H9 (cell line): ENCODE results near the gene IL6R. TPM values are rescaled to one million over a fixed set of nuclear protein-coding genes. Genes with fewer than 3 reads are reported as not detected.
"Not testable (repeated sequence)": the region's sequence is repeated elsewhere in the genome, so short reads cannot be mapped to it uniquely, and the experiment has no call there.

Experiments
- DNase-seq: peaks from one replicate; pipeline ENCODE4 v3.0.0-alpha.2; 2017
- H2AFZ ChIP-seq: one replicate; pipeline ENCODE4 v1.6.1; 2013; ENCODE audit warnings: mild to moderate bottlenecking, low read length, control low read depth, moderate library complexity
- H2AK5ac ChIP-seq: 2 replicates; pipeline ENCODE4 v1.6.1; 2013; ENCODE audit warnings: low read length, control low read depth, mixed read lengths; ENCODE audit not compliant: insufficient read length
- H2BK120ac ChIP-seq: one replicate; pipeline ENCODE4 v1.6.1; 2013; ENCODE audit warnings: low read depth, mild to moderate bottlenecking, low read length, control low read depth, inconsistent platforms; ENCODE audit not compliant: poor library complexity, severe bottlenecking
- H2BK12ac ChIP-seq: 2 replicates; pipeline ENCODE4 v1.6.1; 2013; ENCODE audit warnings: low read length, control low read depth, mixed read lengths, low read depth; ENCODE audit not compliant: insufficient read length
- H2BK15ac ChIP-seq: 2 replicates; pipeline ENCODE4 v1.6.1; 2013; ENCODE audit warnings: low read depth, low read length, control low read depth
- H2BK20ac ChIP-seq: one replicate; pipeline ENCODE4 v1.6.1; 2013; ENCODE audit warnings: low read depth, mild to moderate bottlenecking, low read length, control low read depth, inconsistent platforms; ENCODE audit not compliant: poor library complexity, severe bottlenecking
- H2BK5ac ChIP-seq: 2 replicates; pipeline ENCODE4 v1.6.1; 2013; ENCODE audit warnings: low read length, control low read depth, mixed read lengths; ENCODE audit not compliant: insufficient read length
- H3K14ac ChIP-seq: 2 replicates; pipeline ENCODE4 v1.6.1; 2013; ENCODE audit warnings: low read length, control low read depth; ENCODE audit not compliant: insufficient read depth
- H3K18ac ChIP-seq: 2 replicates; pipeline ENCODE4 v1.6.1; 2013; ENCODE audit warnings: low read depth, mild to moderate bottlenecking, mixed read lengths, low read length, control low read depth; ENCODE audit not compliant: insufficient read length
- H3K23ac ChIP-seq: 2 replicates; pipeline ENCODE4 v1.6.1; 2013; ENCODE audit warnings: low read length, control low read depth, mixed read lengths, low read depth; ENCODE audit not compliant: insufficient read length
- H3K23me2 ChIP-seq: 2 replicates; pipeline ENCODE4 v1.6.1; 2013; ENCODE audit warnings: low read depth, mild to moderate bottlenecking, mixed read lengths, low read length, control low read depth; ENCODE audit not compliant: insufficient read length, poor library complexity, severe bottlenecking
- H3K27ac ChIP-seq: 2 replicates; pipeline ENCODE4 v1.5.1; 2013; ENCODE audit warnings: low read length, control low read depth, mixed read lengths, low read depth; ENCODE audit not compliant: insufficient read length
- H3K27me3 ChIP-seq: 2 replicates; pipeline ENCODE4 v1.6.1; 2013; ENCODE audit warnings: low read length, control low read depth, inconsistent platforms; ENCODE audit not compliant: insufficient read depth
- H3K4ac ChIP-seq: 2 replicates; pipeline ENCODE4 v1.6.1; 2013; ENCODE audit warnings: low read depth, mild to moderate bottlenecking, control low read depth, inconsistent platforms, low read length, moderate library complexity
- H3K4me1 ChIP-seq: 2 replicates; pipeline ENCODE4 v1.6.1; 2013; ENCODE audit warnings: low read length, control low read depth, inconsistent platforms; ENCODE audit not compliant: insufficient read depth
- H3K4me2 ChIP-seq: 2 replicates; pipeline ENCODE4 v1.6.1; 2013; ENCODE audit warnings: low read length, control low read depth, mixed read lengths; ENCODE audit not compliant: insufficient read length, insufficient read depth
- H3K56ac ChIP-seq: 2 replicates; pipeline ENCODE4 v1.6.1; 2013; ENCODE audit warnings: low read depth, mild to moderate bottlenecking, mixed read lengths, low read length, control low read depth; ENCODE audit not compliant: insufficient read length
- H3K79me1 ChIP-seq: 2 replicates; pipeline ENCODE4 v1.6.1; 2013; ENCODE audit warnings: low read depth, mild to moderate bottlenecking, moderate library complexity, low read length, control low read depth, inconsistent platforms; ENCODE audit not compliant: insufficient read depth, poor library complexity, severe bottlenecking
- H3K79me2 ChIP-seq: 2 replicates; pipeline ENCODE4 v1.6.1; 2013; ENCODE audit warnings: low read length, control low read depth, inconsistent platforms; ENCODE audit not compliant: insufficient read depth
- H3K9ac ChIP-seq: 2 replicates; pipeline ENCODE4 v1.6.1; 2013; ENCODE audit warnings: low read length, control low read depth, mixed read lengths; ENCODE audit not compliant: insufficient read length; ENCODE audit errors: extremely low read depth
- H3K9me3 ChIP-seq: one replicate; pipeline ENCODE4 v1.6.1; 2013; ENCODE audit warnings: low read depth, low read length, inconsistent platforms; ENCODE audit not compliant: control insufficient read depth
- H3T11ph ChIP-seq: one replicate; pipeline ENCODE4 v1.6.1; 2013; ENCODE audit warnings: mild to moderate bottlenecking, low read length, control low read depth, inconsistent platforms
- H4K20me1 ChIP-seq: one replicate; pipeline ENCODE4 v1.6.1; 2013; ENCODE audit not compliant: control insufficient read depth, insufficient read length, insufficient read depth
- H4K5ac ChIP-seq: 2 replicates; pipeline ENCODE4 v1.6.1; 2013; ENCODE audit warnings: low read depth, mild to moderate bottlenecking, mixed read lengths, low read length, control low read depth; ENCODE audit not compliant: insufficient read length
- H4K8ac ChIP-seq: replicated peaks from 2 replicates; pipeline ENCODE4 v1.6.1; 2013; ENCODE audit warnings: low read length, control low read depth, mixed read lengths, low read depth; ENCODE audit not compliant: insufficient read length
- H4K91ac ChIP-seq: 2 replicates; pipeline ENCODE4 v1.6.1; 2013; ENCODE audit warnings: low read depth, mild to moderate bottlenecking, moderate library complexity, mixed read lengths, low read length, control low read depth; ENCODE audit not compliant: insufficient read length
- H3K27ac Mint-ChIP-seq, 3 experiments: 2 replicates in 2 of 3; 3 replicates in 1 of 3; pipeline ENCODE4 v1.8.0; 2020 to 2021; ENCODE audit warnings: mixed read lengths in 3 of 3, mild to moderate bottlenecking in 1 of 3, moderate library complexity in 1 of 3
- H3K27me3 Mint-ChIP-seq: 2 replicates; pipeline ENCODE4 v1.8.0; 2021; ENCODE audit warnings: low read depth, mild to moderate bottlenecking, moderate library complexity, mixed read lengths
- H3K36me3 Mint-ChIP-seq, 3 experiments: 2 replicates in 2 of 3; 3 replicates in 1 of 3; pipeline ENCODE4 v1.8.0; 2020 to 2021; ENCODE audit warnings: low read depth in 3 of 3, mixed read lengths in 3 of 3; ENCODE audit not compliant: insufficient read depth in 1 of 3
- H3K4me1 Mint-ChIP-seq, 2 experiments: 2 replicates each; pipeline ENCODE4 v1.8.0; 2020; ENCODE audit warnings: mixed read lengths in 2 of 2
- H3K4me3 Mint-ChIP-seq, 2 experiments: 2 replicates in 1 of 2; 3 replicates in 1 of 2; pipeline ENCODE4 v1.8.0; 2020 to 2021; ENCODE audit warnings: mild to moderate bottlenecking in 2 of 2, mixed read lengths in 2 of 2, moderate library complexity in 1 of 2
- H3K9me3 Mint-ChIP-seq, 2 experiments: 2 replicates in 1 of 2; 3 replicates in 1 of 2; pipeline ENCODE4 v1.8.0; 2020; ENCODE audit warnings: mild to moderate bottlenecking in 2 of 2, mixed read lengths in 2 of 2, moderate library complexity in 1 of 2
- WGBS: extraction: QIAGEN DNeasy Blood & Tissue Kit; methylation state at CpG from one replicate; pipeline ENCODE4 v1.1.7; 2013; ENCODE audit warnings: missing lambda C conversion rate, low lambda C conversion rate, mixed read lengths; ENCODE audit not compliant: insufficient read length; ENCODE audit errors: extremely low coverage; 5-methylcytosine and 5-hydroxymethylcytosine counted together
- total RNA-seq: library from RNA; stranded (reverse); gene quantifications from 2 replicates; pipeline ENCODE4 v1.2.1, GENCODE V29; 2021
- TF ChIP-seq, protein P1 (sequence below): fragments of 200-600 bp; sonication (generic); conservative IDR thresholded peaks from 3 replicates; pipeline ENCODE4 v1.8.0; 2021; ENCODE audit warnings: antibody characterized with exemption, mild to moderate bottlenecking

IL6R gene
- total RNA-seq, 1 experiment from 2014 or later = 1.7 TPM

DNA sequence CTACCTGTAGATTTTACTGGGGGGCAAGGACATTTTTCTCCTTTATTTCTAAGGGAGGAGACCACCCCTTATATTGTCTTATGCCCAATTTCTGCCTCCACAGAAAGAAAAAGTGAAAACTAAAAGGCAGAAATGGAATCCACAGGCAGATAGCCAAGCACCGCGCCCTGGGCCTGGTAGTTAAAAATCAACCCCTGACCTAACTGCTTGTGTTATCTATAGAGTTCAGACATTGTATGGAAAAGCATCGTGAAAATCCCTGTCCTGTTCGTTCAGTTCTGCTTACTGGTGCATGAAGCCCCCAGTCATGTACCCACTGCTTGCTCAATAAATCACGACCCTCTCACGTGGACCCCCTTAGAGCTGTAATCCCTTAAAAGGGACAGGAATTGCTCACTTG is 33.7 kb upstream of the IL6R start:
- no peaks in the 10 kb centered on the region for H3K79me1 ChIP-seq
- no peaks in the 10 kb centered on the region for H3K79me2 ChIP-seq
- no peak overlapping the region for H2BK12ac ChIP-seq
- H4K5ac ChIP-seq = no peak overlapping the region
- H3K4ac ChIP-seq = no peak overlapping the region
- no peak overlapping the region for H2BK20ac ChIP-seq
- H2BK120ac ChIP-seq = no peak overlapping the region
- H3K56ac ChIP-seq = no peak overlapping the region
- H3K23ac ChIP-seq = no peak overlapping the region
- no peak overlapping the region for H3K4me2 ChIP-seq
- no peak overlapping the region for H4K8ac ChIP-seq
- H4K91ac ChIP-seq = no peak overlapping the region
- no CpG with 5 or more reads among the region's 6 CpGs for WGBS
- no peaks in the 10 kb centered on the region for H3K4me1 ChIP-seq
- no peak overlapping the region for H2AFZ ChIP-seq
- no peak overlapping the region for H3K14ac ChIP-seq
- H2BK5ac ChIP-seq = no peak overlapping the region
- no peaks in the 10 kb centered on the region for H3K36me3 Mint-ChIP-seq
- H2BK15ac ChIP-seq = no peak overlapping the region
- no peaks in the 10 kb centered on the region for H3K27me3 ChIP-seq
- no peaks in the 10 kb centered on the region for H3K9me3 Mint-ChIP-seq
- no peaks in the 10 kb centered on the region for H4K20me1 ChIP-seq
- H2AK5ac ChIP-seq = no peak overlapping the region
- no peak overlapping the region for H3T11ph ChIP-seq
- no peaks in the 10 kb centered on the region for H3K9me3 ChIP-seq
- no peaks in the 10 kb centered on the region for H3K4me1 Mint-ChIP-seq
- H3K4me3 Mint-ChIP-seq = no peak overlapping the region
- DNase-seq = no peak
- TF ChIP-seq, protein P1, sequence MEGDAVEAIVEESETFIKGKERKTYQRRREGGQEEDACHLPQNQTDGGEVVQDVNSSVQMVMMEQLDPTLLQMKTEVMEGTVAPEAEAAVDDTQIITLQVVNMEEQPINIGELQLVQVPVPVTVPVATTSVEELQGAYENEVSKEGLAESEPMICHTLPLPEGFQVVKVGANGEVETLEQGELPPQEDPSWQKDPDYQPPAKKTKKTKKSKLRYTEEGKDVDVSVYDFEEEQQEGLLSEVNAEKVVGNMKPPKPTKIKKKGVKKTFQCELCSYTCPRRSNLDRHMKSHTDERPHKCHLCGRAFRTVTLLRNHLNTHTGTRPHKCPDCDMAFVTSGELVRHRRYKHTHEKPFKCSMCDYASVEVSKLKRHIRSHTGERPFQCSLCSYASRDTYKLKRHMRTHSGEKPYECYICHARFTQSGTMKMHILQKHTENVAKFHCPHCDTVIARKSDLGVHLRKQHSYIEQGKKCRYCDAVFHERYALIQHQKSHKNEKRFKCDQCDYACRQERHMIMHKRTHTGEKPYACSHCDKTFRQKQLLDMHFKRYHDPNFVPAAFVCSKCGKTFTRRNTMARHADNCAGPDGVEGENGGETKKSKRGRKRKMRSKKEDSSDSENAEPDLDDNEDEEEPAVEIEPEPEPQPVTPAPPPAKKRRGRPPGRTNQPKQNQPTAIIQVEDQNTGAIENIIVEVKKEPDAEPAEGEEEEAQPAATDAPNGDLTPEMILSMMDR = no peak
- H3K27ac Mint-ChIP-seq = no peak overlapping the region
- no peak overlapping the region for H3K18ac ChIP-seq
- H3K9ac ChIP-seq = no peak overlapping the region
- H3K27me3 Mint-ChIP-seq = no peaks in the 10 kb centered on the region
- no peaks in the 10 kb centered on the region for H3K23me2 ChIP-seq
- no peak overlapping the region for H3K27ac ChIP-seq

DNA sequence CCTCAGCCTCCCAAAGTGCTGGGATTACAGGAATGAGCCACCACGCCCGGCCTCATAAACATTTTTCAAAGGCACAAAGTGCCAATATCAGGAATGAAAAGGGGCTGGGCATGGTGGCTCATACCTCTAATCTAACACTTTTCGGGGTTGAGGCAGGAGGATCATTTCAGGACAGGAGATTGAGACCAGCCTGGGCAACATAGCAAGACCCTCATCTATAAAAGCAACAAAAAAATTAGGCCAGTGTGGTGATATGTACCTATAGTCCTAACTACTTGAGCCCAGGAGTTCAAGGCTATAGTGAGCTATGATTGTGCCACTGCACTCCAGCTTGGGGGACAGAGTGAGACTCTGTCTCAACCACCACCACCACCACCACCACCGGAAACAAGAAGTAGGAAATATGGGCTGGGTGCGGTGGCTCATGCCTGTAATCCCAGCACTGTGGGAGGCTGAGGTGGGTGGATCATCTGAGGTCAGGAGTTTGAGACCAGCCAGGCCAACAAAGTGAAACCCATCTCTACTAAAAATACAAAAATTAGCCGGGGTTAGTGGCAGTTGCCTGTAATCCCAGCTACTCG is 31.3 kb upstream of the IL6R start:
- not testable (repeated sequence) for H4K20me1 ChIP-seq, H3K23me2 ChIP-seq, H3K27me3 Mint-ChIP-seq, H3K14ac ChIP-seq, H2AK5ac ChIP-seq, H2AFZ ChIP-seq, H3K27me3 ChIP-seq, H3K9me3 ChIP-seq, H3K27ac ChIP-seq, H4K5ac ChIP-seq, H2BK120ac ChIP-seq, H2BK5ac ChIP-seq, H3K79me2 ChIP-seq, DNase-seq, H3K56ac ChIP-seq, H3K4ac ChIP-seq, H3T11ph ChIP-seq, H3K36me3 Mint-ChIP-seq, H3K9me3 Mint-ChIP-seq, H3K79me1 ChIP-seq, H3K23ac ChIP-seq, H2BK12ac ChIP-seq, H3K27ac Mint-ChIP-seq, H2BK20ac ChIP-seq, H4K8ac ChIP-seq, H3K4me3 Mint-ChIP-seq, H3K4me2 ChIP-seq, H3K4me1 Mint-ChIP-seq, H3K18ac ChIP-seq, H2BK15ac ChIP-seq, H3K9ac ChIP-seq, H3K4me1 ChIP-seq, H4K91ac ChIP-seq
- WGBS = no CpG with 5 or more reads among the region's 7 CpGs
